ENCODE data around the gene ANKRD44.

GRCh38 chr2:197241596-197241995 lies 69.0 kb downstream of the ANKRD44 start:
- TF ChIP-seq POLR2AphosphoS5 (IDR thresholded peaks at IDR 0.05; ENCODE audit: low read depth, low read length) (no peak), REST (IDR thresholded peaks at IDR 0.05; ENCODE audit: insufficient read depth in 1 of 2, low read depth in 2 of 2, low read length in 2 of 2) (no peak)

Data from PFSK-1 (cell line).